A549 treated with AZD2906 at 1 μM for 4 hours (cell line): ENCODE measurements around the gene ZFAND5. TPM values are rescaled to one million over a fixed set of nuclear protein-coding genes. Genes with fewer than 3 reads are reported as not detected.

Experiments used
- total RNA-seq: library from RNA; stranded (reverse); fragments of 200-300 nt; extraction: Qiagen RNA extraction; gene quantifications from 5 replicates; pipeline ENCODE4 v1.2.3, GENCODE V29; 2022

The ZFAND5 gene, protein sequence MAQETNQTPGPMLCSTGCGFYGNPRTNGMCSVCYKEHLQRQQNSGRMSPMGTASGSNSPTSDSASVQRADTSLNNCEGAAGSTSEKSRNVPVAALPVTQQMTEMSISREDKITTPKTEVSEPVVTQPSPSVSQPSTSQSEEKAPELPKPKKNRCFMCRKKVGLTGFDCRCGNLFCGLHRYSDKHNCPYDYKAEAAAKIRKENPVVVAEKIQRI
- 222 to 348 TPM (median 293 TPM) in 5 replicates for total RNA-seq

GRCh38 chr9:72364679-72365524 lies at the start of gene ZFAND5:
Gene ZFAND5 (minus strand): TSS chr9:72365208. CDS start chr9:72360778, 4,430 bp downstream.

Other genes starting within 250 kb of the ZFAND5 start
- 0.84 to 1.1 TPM (median 0.96 TPM) in 5 replicates for gene GDA, start 215.8 kb downstream of the ZFAND5 start, total RNA-seq
- gene TMC1, start 156.4 kb upstream of the ZFAND5 start, total RNA-seq, result 0.02 to 0.10 TPM (median 0.07 TPM) in 4 of 5 replicates, not detected in the other